Activated CD8-positive, alpha-beta memory T cell treated with anti-CD3 and anti-CD28 coated beads, Interleukin-2, amount 10 ng/mL, durations not matched to agents 7 days and 5 days (primary cell): ENCODE results near the gene APBB1IP. TPM values are rescaled to one million over a fixed set of nuclear protein-coding genes. Genes with fewer than 3 reads are reported as not detected.
"Not testable (repeated sequence)": the region's sequence is repeated elsewhere in the genome, so short reads cannot be mapped to it uniquely, and the experiment has no call there.

Source experiments
- ATAC-seq: fragments of 150-1000 bp; cut with Tn5 transposase; one replicate; pipeline ENCODE4 v1.10.0; 2021; ENCODE audit warnings: moderate library complexity
- CTCF ChIA-PET: fragments of 350-600 bp; sonication (Branson Sonifier 250); formaldehyde crosslinking; loops from one replicate; lab custom pipeline; 2021; ENCODE audit warnings: antibody characterized with exemption; lab: Charles Lee
- DNase-seq: peaks from one replicate; pipeline ENCODE4 v3.0.0-alpha.2; 2020
- H3K27ac Mint-ChIP-seq: one replicate; pipeline ENCODE4 v1.8.0; 2021; ENCODE audit warnings: mild to moderate bottlenecking, mixed read lengths
- H3K27me3 Mint-ChIP-seq: one replicate; pipeline ENCODE4 v1.8.0; 2021; ENCODE audit warnings: mixed read lengths
- H3K36me3 Mint-ChIP-seq: one replicate; pipeline ENCODE4 v1.8.0; 2021; ENCODE audit warnings: mild to moderate bottlenecking, mixed read lengths
- H3K4me1 Mint-ChIP-seq: one replicate; pipeline ENCODE4 v1.8.0; 2021; ENCODE audit warnings: mixed read lengths
- H3K4me3 Mint-ChIP-seq: one replicate; pipeline ENCODE4 v1.8.0; 2021; ENCODE audit warnings: mild to moderate bottlenecking, moderate library complexity, mixed read lengths
- H3K9me3 Mint-ChIP-seq: one replicate; pipeline ENCODE4 v1.8.0; 2022; ENCODE audit warnings: low read depth, mixed read lengths
- total RNA-seq, 2 experiments: library from RNA; stranded (reverse); gene quantifications; one replicate each; pipeline ENCODE4 v1.2.3, GENCODE V29; 2021

The APBB1IP gene
- total RNA-seq, 2 experiments from 2014 or later: 73.2 to 73.8 TPM

DNA sequence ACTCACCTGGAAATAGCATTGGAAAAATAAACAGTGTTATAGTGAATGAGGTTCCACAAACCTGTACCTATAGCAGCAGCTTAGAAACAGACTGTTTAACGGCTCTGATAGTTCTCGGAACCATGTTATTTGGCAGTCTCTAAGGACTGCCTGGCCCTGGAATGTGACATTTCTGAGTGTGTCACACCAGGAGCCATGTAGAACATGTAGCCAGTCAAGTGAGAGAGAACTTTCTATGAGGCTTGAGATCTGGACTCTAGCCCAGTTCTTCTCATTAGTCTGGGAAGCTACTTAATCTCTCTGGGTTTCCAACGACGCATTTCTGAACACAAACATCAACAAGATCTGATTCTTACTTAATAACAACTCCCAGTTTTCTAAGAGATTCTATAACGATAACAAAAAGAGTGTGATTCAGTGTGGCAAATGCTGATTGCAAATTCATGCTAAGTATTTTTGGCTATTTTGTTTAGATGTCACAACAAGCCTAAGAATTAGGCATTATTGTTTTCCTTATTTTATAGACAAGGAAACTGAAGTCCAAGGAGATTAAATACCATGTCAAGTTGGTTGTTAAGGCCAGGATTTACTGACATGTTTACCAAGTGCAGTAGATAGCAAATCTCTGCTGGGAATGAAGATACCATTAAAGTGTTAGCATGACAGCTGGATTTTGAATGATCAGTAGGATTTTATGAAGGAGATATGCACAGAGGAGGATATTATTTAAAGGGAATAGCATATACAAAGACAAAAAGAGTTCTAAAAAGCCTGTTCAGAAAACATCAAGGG is 47.2 kb downstream of the APBB1IP start:
- H3K4me3 Mint-ChIP-seq: peak overlapping the region; percentile 3
- CTCF ChIA-PET: interaction anchor here (2.2 kb wide), 1 partner anchor 17 kb away, joined by 10 read pairs; no protein-coding TSS in a partner anchor

GRCh38 chr10:26486304-26486703 is 48.2 kb downstream of the APBB1IP start:
- DNase-seq (no peak), ATAC-seq (no peak)
- Mint-ChIP-seq H3K4me1 (peaks cover 61% of the 10 kb centered on the region), H3K27me3 (no peaks in the 10 kb centered on the region), H3K27ac (peak overlapping the region; percentile 93), H3K36me3 (peaks cover 13% of the 10 kb centered on the region), H3K4me3 (peak overlapping the region; percentile 65), H3K9me3 (no peaks in the 10 kb centered on the region)
- CTCF ChIA-PET: interaction anchor here (1.0 kb wide), 1 partner anchor 39 kb away, joined by 4 read pairs; no protein-coding TSS in a partner anchor

More for the DNA sequence above, 47.2 kb downstream of the APBB1IP start:
- DNase-seq (no peak), ATAC-seq (no peak)
- H3K4me1 Mint-ChIP-seq: peaks cover 69% of the 10 kb centered on the region
- H3K36me3 Mint-ChIP-seq: peaks cover 15% of the 10 kb centered on the region
- H3K27ac Mint-ChIP-seq: peak overlapping the region; percentile 62
- no peaks in the 10 kb centered on the region for H3K27me3 Mint-ChIP-seq
- no peaks in the 10 kb centered on the region for H3K9me3 Mint-ChIP-seq

DNA sequence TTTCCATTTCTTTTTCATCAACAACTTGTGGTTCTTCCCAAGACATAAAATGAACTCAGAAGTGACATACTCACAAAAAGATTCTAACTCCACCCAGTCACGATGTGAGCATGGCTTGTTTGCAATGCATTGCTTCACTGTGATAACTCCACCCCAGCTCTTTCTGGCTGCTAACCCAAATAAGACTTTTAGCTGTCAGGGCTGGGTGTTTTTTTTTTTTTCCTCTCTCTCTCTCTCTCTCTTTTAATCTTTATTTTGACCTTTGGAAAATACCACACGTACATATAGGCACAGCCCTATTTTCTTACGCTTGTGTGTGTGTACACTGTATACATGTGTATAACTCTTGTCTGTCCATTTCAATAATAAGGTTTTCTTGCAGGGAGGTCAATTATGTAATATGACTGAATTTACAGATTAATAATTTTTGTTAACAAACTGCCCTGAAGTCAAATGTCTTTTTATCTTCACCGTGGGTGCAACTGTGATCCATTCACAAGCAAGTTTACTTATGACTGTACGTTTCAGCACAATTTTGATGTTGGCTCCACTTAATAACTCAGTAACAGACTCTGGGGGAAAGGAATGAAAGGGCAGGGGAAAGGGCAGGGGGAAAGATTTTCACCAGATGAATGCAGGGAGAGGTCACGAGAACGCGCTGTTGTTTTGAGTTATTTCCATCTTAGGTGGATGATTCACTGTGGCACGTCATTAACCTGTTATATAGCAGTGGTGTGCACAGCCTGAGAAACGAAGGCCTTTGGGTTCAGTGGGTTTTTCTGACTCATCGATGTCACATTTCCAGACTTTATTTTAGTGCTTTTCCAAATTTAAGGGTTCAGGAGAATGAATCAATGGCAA is 49.1 kb downstream of the APBB1IP start:
- Mint-ChIP-seq H3K27ac (peak overlapping the region; percentile 93), H3K9me3 (no peaks in the 10 kb centered on the region), H3K27me3 (no peaks in the 10 kb centered on the region), H3K4me1 (peaks cover 57% of the 10 kb centered on the region), H3K4me3 (peak overlapping the region; percentile 65), H3K36me3 (peaks cover 15% of the 10 kb centered on the region)
- DNase-seq (peak; percentile 84), ATAC-seq (peak; percentile 87)
- CTCF ChIA-PET: interaction anchor here (1.0 kb wide), 1 partner anchor 40 kb away, joined by 4 read pairs; no protein-coding TSS in a partner anchor

DNA sequence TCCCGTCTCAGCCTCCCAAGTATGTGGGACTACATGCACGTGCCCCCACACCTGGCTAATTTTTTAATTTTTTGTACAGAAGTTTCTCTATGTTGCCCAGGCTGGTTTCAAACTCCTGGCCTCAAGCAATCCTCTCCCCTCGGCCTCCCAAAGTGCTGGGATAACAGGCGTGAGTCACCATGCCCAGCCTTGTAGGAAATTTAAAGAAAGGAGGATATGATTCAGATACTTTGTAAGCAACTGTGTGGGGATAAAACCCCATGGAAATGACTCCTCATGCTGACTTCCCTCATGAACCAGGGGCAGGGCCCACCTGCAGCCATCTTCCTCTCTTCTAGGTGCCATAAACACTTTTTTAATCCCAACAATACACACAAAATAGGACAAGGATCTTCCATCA is 50.2 kb downstream of the APBB1IP start:
- CTCF ChIA-PET: no interaction called here
- Mint-ChIP-seq H3K27me3 (no peaks in the 10 kb centered on the region), H3K36me3 (peaks cover 23% of the 10 kb centered on the region), H3K4me1 (peaks cover 50% of the 10 kb centered on the region), H3K4me3 (no peak overlapping the region), H3K27ac (peak overlapping the region; percentile 18), H3K9me3 (peaks cover 3% of the 10 kb centered on the region)
- DNase-seq (no peak), ATAC-seq (no peak)

- H3K27ac Mint-ChIP-seq: no peak overlapping the region
- ATAC-seq (no peak), DNase-seq (no peak)
- peaks cover 30% of the 10 kb centered on the region for H3K36me3 Mint-ChIP-seq
- CTCF ChIA-PET: no interaction called here
- H3K27me3 Mint-ChIP-seq: no peaks in the 10 kb centered on the region
- peaks cover 6% of the 10 kb centered on the region for H3K9me3 Mint-ChIP-seq
- peaks cover 43% of the 10 kb centered on the region for H3K4me1 Mint-ChIP-seq
- no peak overlapping the region for H3K4me3 Mint-ChIP-seq
Observed at GRCh38 chr10:26489081-26489480, 50.9 kb downstream of the APBB1IP start.

GRCh38 chr10:26490367-26490766 is 52.2 kb downstream of the APBB1IP start:
- peaks cover 34% of the 10 kb centered on the region for H3K4me1 Mint-ChIP-seq
- H3K36me3 Mint-ChIP-seq: peaks cover 37% of the 10 kb centered on the region
- H3K4me3 Mint-ChIP-seq, DNase-seq, ATAC-seq, H3K27ac Mint-ChIP-seq, H3K27me3 Mint-ChIP-seq, CTCF ChIA-PET, H3K9me3 Mint-ChIP-seq: not testable (repeated sequence)

- H3K4me3 Mint-ChIP-seq: no peak overlapping the region
- DNase-seq (no peak), ATAC-seq (no peak)
- peaks cover 39% of the 10 kb centered on the region for H3K36me3 Mint-ChIP-seq
- CTCF ChIA-PET: no interaction called here
- H3K27me3 Mint-ChIP-seq: no peaks in the 10 kb centered on the region
- H3K9me3 Mint-ChIP-seq: peaks cover 6% of the 10 kb centered on the region
- H3K4me1 Mint-ChIP-seq: peaks cover 27% of the 10 kb centered on the region
- no peak overlapping the region for H3K27ac Mint-ChIP-seq
Observed at GRCh38 chr10:26491276-26491675, 53.1 kb downstream of the APBB1IP start.

- H3K9me3 Mint-ChIP-seq: peaks cover 6% of the 10 kb centered on the region
- DNase-seq: no peak
- CTCF ChIA-PET: no interaction called here
- H3K4me1 Mint-ChIP-seq: peaks cover 20% of the 10 kb centered on the region
- H3K27me3 Mint-ChIP-seq: no peaks in the 10 kb centered on the region
- H3K36me3 Mint-ChIP-seq: peaks cover 42% of the 10 kb centered on the region
- H3K4me3 Mint-ChIP-seq: no peak overlapping the region
- ATAC-seq: no peak
- no peak overlapping the region for H3K27ac Mint-ChIP-seq
Observed at GRCh38 chr10:26491934-26492333, 53.8 kb downstream of the APBB1IP start.

DNA sequence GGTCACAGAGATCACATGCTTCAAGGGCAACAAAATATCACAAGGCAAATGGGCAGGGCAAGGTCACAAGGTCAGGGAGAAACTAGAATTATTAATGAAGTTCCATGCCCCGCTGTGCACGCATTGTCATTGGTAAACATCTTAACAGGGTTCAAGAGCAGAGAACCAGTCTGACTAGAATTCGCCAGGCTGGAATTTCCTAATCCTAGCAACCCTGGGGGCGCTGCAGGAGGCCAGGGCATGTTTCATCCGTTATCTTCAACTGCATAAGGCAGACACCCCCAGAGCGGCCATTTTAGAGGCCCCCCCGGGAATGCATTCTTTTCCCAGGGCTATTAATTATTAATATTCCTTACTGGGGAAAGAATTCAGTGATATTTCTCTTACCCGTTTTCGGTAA is 54.6 kb downstream of the APBB1IP start:
- H3K9me3 Mint-ChIP-seq, ATAC-seq, CTCF ChIA-PET, H3K27me3 Mint-ChIP-seq, H3K27ac Mint-ChIP-seq, DNase-seq, H3K4me3 Mint-ChIP-seq: not testable (repeated sequence)
- Mint-ChIP-seq H3K36me3 (peaks cover 46% of the 10 kb centered on the region), H3K4me1 (peaks cover 12% of the 10 kb centered on the region)

- ATAC-seq (no peak), DNase-seq (no peak)
- Mint-ChIP-seq H3K4me3 (no peak overlapping the region), H3K4me1 (peaks cover 1% of the 10 kb centered on the region), H3K27ac (no peak overlapping the region), H3K27me3 (no peaks in the 10 kb centered on the region), H3K36me3 (peaks cover 51% of the 10 kb centered on the region), H3K9me3 (peaks cover 6% of the 10 kb centered on the region)
- CTCF ChIA-PET: no interaction called here
Observed at GRCh38 chr10:26494018-26494417, 55.9 kb downstream of the APBB1IP start.

- Mint-ChIP-seq H3K27ac (no peak overlapping the region), H3K9me3 (no peaks in the 10 kb centered on the region), H3K4me1 (no peaks in the 10 kb centered on the region), H3K27me3 (no peaks in the 10 kb centered on the region), H3K4me3 (no peak overlapping the region), H3K36me3 (peaks cover 52% of the 10 kb centered on the region)
- CTCF ChIA-PET: interaction anchor here (0.7 to 1.1 kb wide), 2 partner anchors 35 to 277 kb away, joined by 3 read pairs; no protein-coding TSS in a partner anchor
- ATAC-seq (no peak), DNase-seq (no peak)
Observed at GRCh38 chr10:26499426-26499825, 61.3 kb downstream of the APBB1IP start.

- Mint-ChIP-seq H3K27me3 (no peaks in the 10 kb centered on the region), H3K27ac (no peak overlapping the region), H3K36me3 (peaks cover 56% of the 10 kb centered on the region), H3K4me3 (no peak overlapping the region), H3K9me3 (no peaks in the 10 kb centered on the region), H3K4me1 (no peaks in the 10 kb centered on the region)
- ATAC-seq: no peak
- CTCF ChIA-PET: interaction anchor here (1.0 to 1.6 kb wide), 3 partner anchors 32 to 168 kb away, joined by 3 to 9 read pairs (median 3); no protein-coding TSS in a partner anchor
- DNase-seq: no peak
Observed at GRCh38 chr10:26502986-26503385, 64.8 kb downstream of the APBB1IP start.

DNA sequence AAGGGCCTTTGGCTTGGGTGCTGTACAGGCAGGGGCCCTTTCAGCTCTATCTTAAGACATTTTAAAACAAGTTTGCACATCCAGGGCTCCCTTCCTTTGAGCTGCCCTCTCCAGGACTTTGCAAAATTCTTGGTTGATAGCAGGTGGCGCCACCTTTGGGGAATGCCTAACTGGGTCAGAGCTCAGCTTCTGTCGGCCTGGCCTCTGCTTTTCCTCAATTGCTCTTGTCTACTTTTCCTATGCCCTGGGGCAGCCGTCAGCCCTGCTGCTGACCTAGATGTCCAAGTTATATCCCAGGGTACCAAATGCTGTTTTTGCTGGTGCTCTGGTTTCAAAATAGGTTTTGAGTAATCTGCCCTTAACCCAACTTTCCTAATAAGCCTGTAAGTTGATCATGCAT is 65.8 kb downstream of the APBB1IP start:
- DNase-seq (no peak), ATAC-seq (no peak)
- Mint-ChIP-seq H3K27ac (no peak overlapping the region), H3K9me3 (no peaks in the 10 kb centered on the region), H3K27me3 (no peaks in the 10 kb centered on the region), H3K4me1 (no peaks in the 10 kb centered on the region), H3K4me3 (no peak overlapping the region), H3K36me3 (peaks cover 54% of the 10 kb centered on the region)
- CTCF ChIA-PET: interaction anchor here (1.0 to 1.6 kb wide), 3 partner anchors 31 to 169 kb away, joined by 3 to 9 read pairs (median 3); no protein-coding TSS in a partner anchor
